HG03571 (cell line): ENCODE measurements around the gene NOL4.

Experiments used
- ATAC-seq: cut with Tn5 transposase; IDR thresholded peaks from one replicate; pipeline ENCODE4 v1.9.1; 2021; ENCODE audit not compliant: unreplicated experiment

Gene NOL4

DNA sequence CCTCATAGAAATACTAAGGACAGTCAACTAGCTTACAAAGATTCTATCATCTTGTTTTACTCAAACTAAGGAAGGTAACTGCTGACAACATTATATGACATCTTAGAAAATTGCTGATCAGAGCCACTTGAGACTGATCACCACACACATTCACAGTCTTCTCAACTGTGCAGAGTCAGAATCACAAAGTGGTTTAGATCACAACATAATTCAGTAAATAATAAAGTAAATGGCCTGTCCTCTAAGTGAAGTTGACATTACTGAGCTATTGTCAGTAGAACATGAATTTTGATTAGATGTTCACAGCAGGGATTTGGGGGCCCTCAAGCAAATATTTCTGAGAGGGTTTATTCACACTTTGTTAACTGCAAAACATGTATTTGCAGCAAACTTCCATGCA is 28.5 kb downstream of the NOL4 start:
- no peak for ATAC-seq

DNA sequence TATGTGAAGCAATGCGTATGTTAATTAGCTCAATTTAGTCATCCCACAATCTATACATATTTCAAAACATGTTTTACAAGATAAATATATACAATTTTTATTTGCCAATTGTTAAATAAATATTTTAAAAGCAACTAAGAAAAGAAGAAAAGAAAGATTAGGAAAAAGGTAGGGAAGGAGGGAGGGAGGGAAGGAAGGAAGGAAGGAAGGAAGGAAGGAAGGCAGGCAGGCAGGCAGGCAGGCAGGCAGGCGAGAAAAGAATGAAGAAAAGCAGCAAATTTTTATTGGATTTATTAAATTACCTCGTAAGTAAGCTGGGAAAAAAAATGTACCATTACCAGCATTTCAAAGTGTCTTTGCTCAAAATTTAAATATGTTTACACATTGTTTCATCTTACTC is 30.5 kb downstream of the NOL4 start:
- no peak for ATAC-seq

- no peak for ATAC-seq
Observed at GRCh38 chr18:34189656-34190435, 34.9 kb downstream of the NOL4 start.
